ENCODE measurements around the gene FMNL1.

GRCh38 chr17:45270828-45271418, 49.2 kb downstream of the FMNL1 start:
- no peak for TF ChIP-seq CTCF (IDR thresholded peaks at IDR 0.05)
- TF ChIP-seq POLR2A (IDR thresholded peaks at IDR 0.05): no peak
